ENCODE data around the gene CBFA2T2. TPM values are rescaled to one million over a fixed set of nuclear protein-coding genes. Genes with fewer than 3 reads are reported as not detected.

Gene CBFA2T2
- total RNA-seq, 1 donor from 2014 or later, result 52.3 TPM

DNA sequence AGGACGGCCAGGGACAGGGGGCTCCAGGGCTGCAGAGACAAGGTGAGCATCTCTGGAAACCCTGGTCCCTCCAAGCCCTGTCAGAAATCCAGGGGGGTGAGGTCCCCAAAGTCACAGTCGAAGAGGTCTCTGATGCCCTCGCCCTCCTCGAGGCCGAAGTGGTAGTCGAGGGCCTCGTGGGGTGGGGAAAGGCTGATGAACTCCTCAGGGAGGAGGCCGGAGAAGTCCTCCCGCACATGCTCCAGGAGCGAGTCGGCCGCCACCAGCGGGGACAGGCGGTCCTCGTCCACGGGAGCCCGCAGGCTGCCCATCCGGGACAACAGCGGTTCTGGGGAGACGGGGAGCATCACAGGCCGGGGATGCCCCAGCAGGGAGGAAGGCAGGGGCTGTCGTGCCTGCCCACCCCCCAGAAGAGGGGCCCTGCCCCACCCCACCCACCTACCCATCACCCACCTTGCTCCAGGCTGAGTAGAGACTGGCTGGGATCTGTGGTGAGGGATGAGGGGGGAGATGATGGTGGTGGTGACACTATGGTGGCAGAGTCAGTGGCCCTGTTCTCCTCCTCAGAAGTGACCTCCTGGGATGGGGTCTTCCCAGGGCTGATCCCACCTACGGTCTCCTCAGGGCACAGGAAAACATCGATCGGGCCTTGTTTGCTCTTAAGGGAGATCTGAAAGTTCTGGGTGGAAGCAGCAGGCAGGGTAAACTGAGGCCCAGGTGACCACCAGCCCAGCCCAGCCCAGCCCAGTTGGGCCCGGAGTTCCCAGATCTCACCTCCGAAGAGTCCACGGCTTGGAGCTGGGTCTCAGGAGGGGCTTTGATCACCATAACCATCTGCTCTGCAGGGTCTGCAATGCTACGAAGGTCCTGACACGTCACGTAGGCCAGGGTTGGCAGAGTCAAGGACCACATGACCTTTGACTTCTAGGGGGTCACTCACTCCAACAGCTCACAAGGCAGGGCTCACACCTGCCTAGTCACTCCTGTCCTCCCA is 187.1 kb downstream of the CBFA2T2 start:
- Mint-ChIP-seq H3K4me3 (peak overlapping the region; percentile 6), H3K36me3 (peaks cover 3% of the 10 kb centered on the region), H3K27me3 (no peaks in the 10 kb centered on the region), H3K4me1 (ENCODE audit: unreplicated experiment) (peaks cover 42% of the 10 kb centered on the region), H3K9me3 (no peaks in the 10 kb centered on the region), H3K27ac (peak overlapping the region; percentile 11)
- no peak for DNase-seq (ENCODE audit: extremely low spot score, unreplicated experiment)
- TF ChIP-seq, protein P1, sequence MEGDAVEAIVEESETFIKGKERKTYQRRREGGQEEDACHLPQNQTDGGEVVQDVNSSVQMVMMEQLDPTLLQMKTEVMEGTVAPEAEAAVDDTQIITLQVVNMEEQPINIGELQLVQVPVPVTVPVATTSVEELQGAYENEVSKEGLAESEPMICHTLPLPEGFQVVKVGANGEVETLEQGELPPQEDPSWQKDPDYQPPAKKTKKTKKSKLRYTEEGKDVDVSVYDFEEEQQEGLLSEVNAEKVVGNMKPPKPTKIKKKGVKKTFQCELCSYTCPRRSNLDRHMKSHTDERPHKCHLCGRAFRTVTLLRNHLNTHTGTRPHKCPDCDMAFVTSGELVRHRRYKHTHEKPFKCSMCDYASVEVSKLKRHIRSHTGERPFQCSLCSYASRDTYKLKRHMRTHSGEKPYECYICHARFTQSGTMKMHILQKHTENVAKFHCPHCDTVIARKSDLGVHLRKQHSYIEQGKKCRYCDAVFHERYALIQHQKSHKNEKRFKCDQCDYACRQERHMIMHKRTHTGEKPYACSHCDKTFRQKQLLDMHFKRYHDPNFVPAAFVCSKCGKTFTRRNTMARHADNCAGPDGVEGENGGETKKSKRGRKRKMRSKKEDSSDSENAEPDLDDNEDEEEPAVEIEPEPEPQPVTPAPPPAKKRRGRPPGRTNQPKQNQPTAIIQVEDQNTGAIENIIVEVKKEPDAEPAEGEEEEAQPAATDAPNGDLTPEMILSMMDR (conservative IDR thresholded peaks at IDR 0.05), result no peak

DNA sequence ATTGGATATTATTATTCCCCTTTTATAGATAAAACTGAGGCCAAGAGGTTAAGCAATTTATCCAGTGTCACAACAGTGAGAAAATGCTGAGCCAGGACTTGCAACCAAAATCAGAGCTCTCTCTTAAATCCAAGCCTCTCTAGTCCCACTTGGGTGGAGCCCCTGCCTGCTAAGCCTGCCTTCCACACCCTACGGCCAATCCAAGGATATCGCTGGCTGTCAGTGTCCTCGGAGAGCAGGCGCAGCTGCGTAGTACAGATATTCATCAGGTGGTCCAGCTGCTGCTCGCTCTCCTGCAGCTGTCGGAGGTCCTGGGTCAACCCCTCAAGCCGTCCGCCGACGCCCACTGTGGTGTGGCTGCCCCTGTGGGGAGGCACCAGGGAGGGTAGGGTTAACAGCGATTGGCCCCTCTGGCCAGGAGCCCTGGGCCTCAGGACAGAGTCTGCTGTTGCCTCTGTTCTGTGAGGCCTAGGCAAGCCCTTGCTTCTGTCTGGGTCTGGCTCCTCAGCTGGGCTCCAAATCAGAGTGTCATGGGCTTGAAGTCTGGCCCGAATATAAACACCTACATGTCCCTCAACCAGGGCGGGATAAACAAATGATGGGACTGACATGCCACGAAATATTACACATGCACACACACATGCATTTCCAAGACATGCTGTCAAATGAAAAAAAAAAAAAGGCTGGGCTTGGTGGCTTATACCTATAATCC is 188.3 kb downstream of the CBFA2T2 start:
- H3K9me3 Mint-ChIP-seq, result no peaks in the 10 kb centered on the region
- H3K27me3 Mint-ChIP-seq, result no peaks in the 10 kb centered on the region
- H3K27ac Mint-ChIP-seq, result peak overlapping the region; percentile 11
- TF ChIP-seq, protein P1 (conservative IDR thresholded peaks at IDR 0.05), result no peak
- no peak overlapping the region for H3K4me3 Mint-ChIP-seq
- peaks cover 38% of the 10 kb centered on the region for H3K4me1 Mint-ChIP-seq (ENCODE audit: unreplicated experiment)
- no peaks in the 10 kb centered on the region for H3K36me3 Mint-ChIP-seq
- DNase-seq (ENCODE audit: extremely low spot score, unreplicated experiment), result no peak

DNA sequence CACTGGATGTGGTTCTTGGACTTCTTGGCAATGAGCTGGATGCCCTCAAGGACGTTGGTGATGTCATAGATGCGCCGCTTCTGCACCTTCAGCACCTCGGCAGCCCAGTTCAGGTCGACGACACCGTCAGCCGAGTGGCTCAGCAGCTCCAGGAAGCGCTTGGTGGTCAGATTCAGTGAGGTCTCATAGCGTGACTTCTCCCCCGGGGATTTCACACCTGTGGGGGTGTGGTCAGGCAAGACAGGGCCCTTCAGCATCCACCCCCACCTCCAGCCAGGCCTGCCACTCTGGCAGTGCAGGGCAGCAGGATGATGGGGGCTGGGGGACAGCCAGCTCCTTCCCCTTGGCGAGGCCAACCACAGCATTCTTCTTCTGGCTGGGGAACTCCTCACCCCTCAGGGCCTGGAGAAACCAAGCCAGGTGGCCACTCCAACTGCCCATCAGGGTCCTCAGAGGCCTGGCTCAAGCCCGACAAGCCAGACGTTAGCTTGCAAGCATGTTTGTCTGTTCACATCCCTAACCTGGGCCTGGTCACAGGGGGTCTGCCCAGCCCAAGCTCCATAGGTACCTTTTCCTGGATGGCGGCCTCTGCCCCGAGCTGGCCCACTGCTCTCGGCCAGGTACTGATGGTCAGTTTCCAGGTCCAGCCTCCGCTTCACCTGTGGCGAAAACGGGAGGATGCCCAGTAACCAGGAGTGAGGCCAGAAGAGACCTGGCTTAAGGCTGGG is 190.0 kb downstream of the CBFA2T2 start:
- H3K4me3 Mint-ChIP-seq, result no peak overlapping the region
- no peaks in the 10 kb centered on the region for H3K9me3 Mint-ChIP-seq
- H3K27me3 Mint-ChIP-seq, result no peaks in the 10 kb centered on the region
- H3K36me3 Mint-ChIP-seq, result no peaks in the 10 kb centered on the region
- TF ChIP-seq, protein P1 (conservative IDR thresholded peaks at IDR 0.05), result no peak
- DNase-seq (ENCODE audit: extremely low spot score, unreplicated experiment), result no peak
- H3K27ac Mint-ChIP-seq, result no peak overlapping the region
- H3K4me1 Mint-ChIP-seq (ENCODE audit: unreplicated experiment), result peaks cover 37% of the 10 kb centered on the region

DNA sequence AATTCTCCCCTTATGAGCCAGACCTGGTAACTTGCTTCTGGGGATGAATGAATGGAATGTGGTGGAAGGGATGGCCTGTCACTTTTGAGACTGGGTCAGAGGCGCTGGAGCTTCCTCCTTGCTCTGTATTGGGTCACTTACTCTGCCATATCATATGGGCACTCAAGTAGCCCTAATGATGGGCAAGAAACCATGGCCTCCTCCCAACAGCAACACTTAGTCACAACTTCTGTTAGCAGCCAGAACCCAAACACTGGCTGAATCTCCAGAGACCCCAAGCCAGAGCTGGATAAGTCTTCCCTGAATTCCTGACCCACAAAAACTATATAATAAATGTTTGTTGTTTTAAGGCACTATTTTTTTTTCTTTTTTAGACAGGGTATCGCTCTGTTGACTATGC is 190.8 kb downstream of the CBFA2T2 start:
- no peak for DNase-seq (ENCODE audit: extremely low spot score, unreplicated experiment)

DNA sequence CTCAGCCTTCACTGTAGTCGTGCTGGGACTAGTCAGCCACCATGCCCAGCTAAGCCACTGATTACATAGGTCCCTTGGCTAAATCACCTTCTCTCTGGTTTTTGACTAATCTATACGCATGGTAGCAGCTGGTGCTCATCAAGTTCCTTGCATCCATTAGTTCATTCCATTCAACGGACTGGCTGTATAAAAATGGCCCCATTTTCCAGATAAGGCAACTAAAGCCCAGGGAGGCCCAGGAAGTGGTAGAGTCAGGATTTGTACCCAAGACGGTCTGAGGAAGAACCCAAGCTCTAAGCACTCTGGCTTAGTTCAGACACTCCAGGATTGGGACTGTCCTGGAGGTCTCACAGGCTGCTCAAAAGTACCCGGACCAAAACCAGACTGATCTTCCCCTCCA is 191.4 kb downstream of the CBFA2T2 start:
- no peak overlapping the region for H3K4me3 Mint-ChIP-seq
- H3K27ac Mint-ChIP-seq, result peak overlapping the region; percentile 1
- peaks cover 26% of the 10 kb centered on the region for H3K4me1 Mint-ChIP-seq (ENCODE audit: unreplicated experiment)
- no peak for DNase-seq (ENCODE audit: extremely low spot score, unreplicated experiment)
- H3K36me3 Mint-ChIP-seq, result no peaks in the 10 kb centered on the region
- no peaks in the 10 kb centered on the region for H3K27me3 Mint-ChIP-seq
- TF ChIP-seq, protein P1 (conservative IDR thresholded peaks at IDR 0.05), result no peak
- H3K9me3 Mint-ChIP-seq, result no peaks in the 10 kb centered on the region

More for the DNA sequence above, 190.8 kb downstream of the CBFA2T2 start:
- peaks cover 32% of the 10 kb centered on the region for H3K4me1 Mint-ChIP-seq (ENCODE audit: unreplicated experiment)
- no peak overlapping the region for H3K4me3 Mint-ChIP-seq
- TF ChIP-seq, protein P1 (conservative IDR thresholded peaks at IDR 0.05), result no peak
- H3K27me3 Mint-ChIP-seq, result no peaks in the 10 kb centered on the region
- no peak overlapping the region for H3K27ac Mint-ChIP-seq
- H3K9me3 Mint-ChIP-seq, result no peaks in the 10 kb centered on the region
- H3K36me3 Mint-ChIP-seq, result no peaks in the 10 kb centered on the region
